HFF-Myc (cell line): ENCODE results near the gene ADAMTS12.

Experiments
- DNase-seq: peaks from one replicate; pipeline ENCODE4 v3.0.0-alpha.2; 2011; ENCODE audit warnings: low read depth; ENCODE audit errors: extremely low read depth
- H3K4me3 ChIP-seq: replicated peaks from 2 replicates; pipeline ENCODE4 v1.5.1; 2011; ENCODE audit warnings: low read depth, mild to moderate bottlenecking, control low read depth, low read length
- CTCF ChIP-seq: IDR thresholded peaks from 2 replicates; pipeline ENCODE4 v1.5.1; 2012; ENCODE audit warnings: mild to moderate bottlenecking, low read depth, low read length, control low read depth; ENCODE audit errors: missing control alignments

The ADAMTS12 gene

GRCh38 chr5:33690374-33691135 is 201.2 kb downstream of the ADAMTS12 start:
- H3K4me3 ChIP-seq, result no peak overlapping the region
- DNase-seq, result peak; percentile 85

GRCh38 chr5:33688526-33688925 is 203.3 kb downstream of the ADAMTS12 start:
- no peak for DNase-seq
- H3K4me3 ChIP-seq, result no peak overlapping the region
- no peak for TF ChIP-seq CTCF

More at GRCh38 chr5:33690374-33691135, 201.2 kb downstream of the ADAMTS12 start:
- TF ChIP-seq CTCF, result no peak

DNA sequence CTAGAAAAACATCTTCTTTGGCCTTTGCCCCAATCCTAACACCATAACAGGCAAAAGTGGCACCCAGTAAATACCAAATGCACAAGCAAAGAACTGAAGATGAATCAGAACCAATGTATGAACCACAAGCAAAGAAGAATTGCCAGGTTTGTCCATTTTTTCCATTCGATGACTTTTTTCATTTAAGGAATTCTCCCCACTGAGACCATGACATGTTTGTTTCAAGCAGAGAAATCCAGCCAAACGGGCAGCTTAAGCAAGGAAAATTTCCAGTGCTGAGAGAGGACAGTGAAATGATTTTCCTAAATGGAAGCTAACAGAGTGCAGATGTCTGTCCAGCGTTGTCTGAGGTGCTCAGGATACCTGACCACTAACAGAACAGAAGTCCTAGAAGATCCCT is 203.7 kb downstream of the ADAMTS12 start:
- H3K4me3 ChIP-seq, result no peak overlapping the region
- DNase-seq, result no peak
- TF ChIP-seq CTCF, result no peak

DNA sequence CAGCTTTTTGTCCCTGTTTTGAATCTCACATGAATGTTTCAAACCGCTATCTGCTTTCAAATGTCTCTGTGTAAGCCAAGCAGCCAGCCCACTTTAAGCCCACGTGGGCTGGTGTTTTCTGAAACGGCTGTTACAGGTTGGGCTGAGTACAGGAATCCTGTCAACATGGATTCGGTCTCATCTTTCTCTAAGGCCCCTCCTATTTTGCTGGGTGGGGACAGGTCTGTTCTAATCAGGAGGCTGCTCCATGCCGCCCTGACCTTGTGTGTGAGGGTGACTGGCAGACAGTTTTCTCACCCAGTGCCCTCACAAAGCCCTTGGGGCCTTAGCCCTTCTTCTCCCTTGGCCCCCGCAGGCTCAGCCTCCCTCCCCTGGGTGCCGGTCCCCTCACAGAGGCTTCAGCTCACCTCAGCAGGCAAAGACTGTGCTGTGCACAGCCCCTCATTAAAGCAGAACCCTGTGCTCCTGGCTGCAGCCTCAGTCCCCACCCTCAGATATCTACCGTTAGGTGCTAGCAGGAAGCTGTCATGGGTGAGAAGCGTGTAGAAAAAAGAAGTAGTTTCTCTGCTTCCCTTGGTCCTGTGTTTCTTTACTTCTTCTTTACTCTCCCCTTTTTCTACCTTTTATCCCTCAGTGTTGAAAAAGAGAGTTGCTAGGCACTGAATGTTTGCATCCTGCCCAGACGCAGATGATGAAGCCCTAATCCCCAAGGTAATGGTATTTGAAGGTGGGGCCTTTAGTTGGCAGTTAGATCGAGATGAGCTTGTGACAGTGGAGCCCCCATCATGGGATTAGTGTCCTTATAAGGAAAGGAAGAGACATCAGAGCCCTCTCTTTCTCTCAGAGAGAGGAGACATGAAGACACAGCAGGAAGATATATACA is 205.7 kb downstream of the ADAMTS12 start:
- no peak overlapping the region for H3K4me3 ChIP-seq
- no peak for DNase-seq
- no peak for TF ChIP-seq CTCF

- no peak for TF ChIP-seq CTCF
- DNase-seq, result no peak
- no peak overlapping the region for H3K4me3 ChIP-seq
These were observed 207.2 kb downstream of the ADAMTS12 start for GRCh38 chr5:33684496-33685159.

DNA sequence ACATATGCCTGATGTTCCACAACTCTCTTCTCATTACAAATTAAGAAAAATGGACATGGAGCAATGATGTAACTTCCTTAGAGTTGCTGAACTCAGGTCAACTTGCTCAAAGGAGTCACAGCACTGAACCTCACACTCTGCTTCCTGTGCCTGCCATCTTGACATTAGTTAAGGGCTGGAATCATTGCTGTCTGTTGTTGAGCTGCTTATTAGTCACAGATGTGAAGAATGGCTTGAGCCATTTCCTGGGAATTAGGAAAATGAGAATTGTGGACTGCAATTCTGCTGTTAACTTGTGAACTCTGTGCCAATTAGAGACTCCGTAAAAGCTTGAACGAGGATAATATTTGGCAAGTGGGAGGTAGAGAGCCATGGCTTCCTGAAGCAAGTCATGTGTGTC is 212.0 kb downstream of the ADAMTS12 start:
- peak; percentile 75 for DNase-seq
- TF ChIP-seq CTCF, result no peak
- no peak overlapping the region for H3K4me3 ChIP-seq
